MCF 10A (cell line): ENCODE measurements around the gene BUD23. TPM values are rescaled to one million over a fixed set of nuclear protein-coding genes. Genes with fewer than 3 reads are reported as not detected.

ENCODE experiments used
- BruUV-seq: library from RNA; stranded (reverse); fragments of 400-500 nt; replicated peaks from 2 replicates; lab custom pipeline; 2021; lab: Mats Ljungman, UMichigan
- CTCF ChIA-PET: fragments of 300-600 bp; sonication (Branson Sonifier 250); formaldehyde crosslinking; extraction: SDS; loops from one replicate; lab custom pipeline; 2021; ENCODE audit warnings: antibody characterized with exemption, inconsistent platforms; lab: Yijun Ruan, JAX
- POLR2A ChIA-PET: fragments of 300-600, 350-650 bp; sonication (Branson Sonifier 250); formaldehyde crosslinking; extraction: SDS; loops from one replicate; lab custom pipeline; 2020; ENCODE audit warnings: antibody characterized with exemption, inconsistent platforms; lab: Yijun Ruan, JAX
- DNase-seq: peaks from one replicate; pipeline ENCODE4 v3.0.0-alpha.2; 2018; ENCODE audit not compliant: unreplicated experiment
- H3K27ac Mint-ChIP-seq: one replicate; pipeline ENCODE4 v1.8.0; 2022; ENCODE audit warnings: mild to moderate bottlenecking, low read depth, mixed read lengths; ENCODE audit not compliant: unreplicated experiment
- H3K27me3 Mint-ChIP-seq: one replicate; pipeline ENCODE4 v1.8.0; 2022; ENCODE audit warnings: mixed read lengths; ENCODE audit not compliant: insufficient read depth, unreplicated experiment
- H3K36me3 Mint-ChIP-seq: one replicate; pipeline ENCODE4 v1.8.0; 2022; ENCODE audit warnings: mild to moderate bottlenecking, moderate library complexity, mixed read lengths; ENCODE audit not compliant: insufficient read depth, unreplicated experiment
- H3K4me1 Mint-ChIP-seq: one replicate; pipeline ENCODE4 v1.8.0; 2022; ENCODE audit warnings: mixed read lengths; ENCODE audit not compliant: insufficient read depth, unreplicated experiment
- H3K4me3 Mint-ChIP-seq: one replicate; pipeline ENCODE4 v1.8.0; 2022; ENCODE audit warnings: mild to moderate bottlenecking, moderate library complexity, mixed read lengths; ENCODE audit not compliant: unreplicated experiment
- H3K9me3 Mint-ChIP-seq: one replicate; pipeline ENCODE4 v1.8.0; 2022; ENCODE audit warnings: mixed read lengths; ENCODE audit not compliant: unreplicated experiment
- intact Hi-C: fragments of 100-400 bp; cut with micrococcal nuclease; formaldehyde crosslinking; loops from 2 replicates; pipeline ENCODE4 v1.14.1; 2022
- total RNA-seq: library from RNA; stranded (reverse); gene quantifications from 2 replicates; pipeline ENCODE4 v1.2.3, GENCODE V29; 2022
- TF ChIP-seq, protein P1 (sequence below): fragments of 200-600 bp; IDR thresholded peaks from one replicate; pipeline ENCODE4 v1.8.0; 2022; ENCODE audit warnings: antibody characterized with exemption, mild to moderate bottlenecking; ENCODE audit not compliant: unreplicated experiment

Gene BUD23
- total RNA-seq, 1 experiment from 2014 or later, result 81.9 TPM

DNA sequence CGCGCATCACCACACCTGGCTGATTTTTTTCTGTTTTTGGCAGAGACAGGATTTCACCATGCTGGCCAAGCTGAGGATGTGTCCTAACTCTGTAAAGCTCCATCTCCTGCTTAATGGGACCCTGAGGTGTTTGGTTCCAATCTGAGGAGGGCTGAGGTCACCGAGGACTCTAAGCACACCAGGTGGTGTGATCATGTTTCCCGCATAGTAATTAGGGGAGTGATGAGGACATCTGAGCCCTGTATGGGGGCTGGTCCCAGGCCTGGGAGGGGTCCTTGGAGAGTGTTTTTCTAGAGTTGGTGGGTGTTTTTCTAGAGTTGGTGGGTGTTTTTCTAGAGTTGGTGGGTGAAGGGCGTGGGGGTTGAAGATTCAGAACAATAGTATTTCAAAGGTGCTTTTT is 58.2 kb downstream of the BUD23 start:
- H3K27me3 Mint-ChIP-seq, result no peaks in the 10 kb centered on the region
- no peaks in the 10 kb centered on the region for H3K9me3 Mint-ChIP-seq
- intact Hi-C loops, result loop anchor here (10.0 kb wide), 1 partner anchor 63 kb away; no protein-coding TSS in a partner anchor
- TF ChIP-seq, protein P1, sequence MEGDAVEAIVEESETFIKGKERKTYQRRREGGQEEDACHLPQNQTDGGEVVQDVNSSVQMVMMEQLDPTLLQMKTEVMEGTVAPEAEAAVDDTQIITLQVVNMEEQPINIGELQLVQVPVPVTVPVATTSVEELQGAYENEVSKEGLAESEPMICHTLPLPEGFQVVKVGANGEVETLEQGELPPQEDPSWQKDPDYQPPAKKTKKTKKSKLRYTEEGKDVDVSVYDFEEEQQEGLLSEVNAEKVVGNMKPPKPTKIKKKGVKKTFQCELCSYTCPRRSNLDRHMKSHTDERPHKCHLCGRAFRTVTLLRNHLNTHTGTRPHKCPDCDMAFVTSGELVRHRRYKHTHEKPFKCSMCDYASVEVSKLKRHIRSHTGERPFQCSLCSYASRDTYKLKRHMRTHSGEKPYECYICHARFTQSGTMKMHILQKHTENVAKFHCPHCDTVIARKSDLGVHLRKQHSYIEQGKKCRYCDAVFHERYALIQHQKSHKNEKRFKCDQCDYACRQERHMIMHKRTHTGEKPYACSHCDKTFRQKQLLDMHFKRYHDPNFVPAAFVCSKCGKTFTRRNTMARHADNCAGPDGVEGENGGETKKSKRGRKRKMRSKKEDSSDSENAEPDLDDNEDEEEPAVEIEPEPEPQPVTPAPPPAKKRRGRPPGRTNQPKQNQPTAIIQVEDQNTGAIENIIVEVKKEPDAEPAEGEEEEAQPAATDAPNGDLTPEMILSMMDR, result no peak
- CTCF ChIA-PET, result interaction anchor here (1.4 to 5.0 kb wide), 2 partner anchors 102 to 114 kb away, joined by 5 to 35 read pairs; no protein-coding TSS in a partner anchor
- H3K4me3 Mint-ChIP-seq, result no peak overlapping the region
- peaks cover 5% of the 10 kb centered on the region for H3K4me1 Mint-ChIP-seq
- no peak overlapping the region for H3K27ac Mint-ChIP-seq
- H3K36me3 Mint-ChIP-seq, result peaks cover 8% of the 10 kb centered on the region
- no peak for DNase-seq
- no TSS peak for BruUV-seq
- POLR2A ChIA-PET, result no interaction called here

DNA sequence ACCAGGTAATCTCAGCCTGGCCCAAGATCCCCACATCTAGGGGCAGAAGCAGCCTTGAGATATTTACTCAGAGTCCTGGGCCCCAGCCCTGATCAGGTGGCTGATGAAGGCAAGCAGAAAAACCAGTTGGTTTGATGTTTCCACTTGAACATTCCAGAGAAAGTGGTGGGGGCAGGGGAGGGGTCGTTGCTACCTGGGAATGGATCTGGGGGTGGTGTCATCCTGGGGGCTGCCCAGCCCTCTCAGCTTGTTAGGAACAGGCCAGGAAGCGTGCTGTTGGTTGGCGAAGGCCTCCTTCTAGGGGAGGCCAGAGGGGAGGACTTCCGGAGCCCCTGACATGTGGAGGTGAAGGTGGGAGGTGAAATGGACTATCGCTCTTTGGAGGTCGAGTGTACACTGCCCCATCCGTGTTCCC is 58.9 kb downstream of the BUD23 start:
- intact Hi-C loops, result loop anchor here (10.0 kb wide), 1 partner anchor 62 kb away; no protein-coding TSS in a partner anchor
- no TSS peak for BruUV-seq
- Mint-ChIP-seq H3K9me3 (no peaks in the 10 kb centered on the region), H3K27ac (no peak overlapping the region), H3K4me1 (peaks cover 5% of the 10 kb centered on the region), H3K27me3 (no peaks in the 10 kb centered on the region), H3K36me3 (peaks cover under 1% of the 10 kb centered on the region), H3K4me3 (no peak overlapping the region)
- ChIA-PET POLR2A (no interaction called here), CTCF (interaction anchor here (0.6 kb wide), 1 partner anchor 130 kb away, joined by 3 read pairs; no protein-coding TSS in a partner anchor)
- TF ChIP-seq, protein P1, result no peak
- DNase-seq, result no peak

DNA sequence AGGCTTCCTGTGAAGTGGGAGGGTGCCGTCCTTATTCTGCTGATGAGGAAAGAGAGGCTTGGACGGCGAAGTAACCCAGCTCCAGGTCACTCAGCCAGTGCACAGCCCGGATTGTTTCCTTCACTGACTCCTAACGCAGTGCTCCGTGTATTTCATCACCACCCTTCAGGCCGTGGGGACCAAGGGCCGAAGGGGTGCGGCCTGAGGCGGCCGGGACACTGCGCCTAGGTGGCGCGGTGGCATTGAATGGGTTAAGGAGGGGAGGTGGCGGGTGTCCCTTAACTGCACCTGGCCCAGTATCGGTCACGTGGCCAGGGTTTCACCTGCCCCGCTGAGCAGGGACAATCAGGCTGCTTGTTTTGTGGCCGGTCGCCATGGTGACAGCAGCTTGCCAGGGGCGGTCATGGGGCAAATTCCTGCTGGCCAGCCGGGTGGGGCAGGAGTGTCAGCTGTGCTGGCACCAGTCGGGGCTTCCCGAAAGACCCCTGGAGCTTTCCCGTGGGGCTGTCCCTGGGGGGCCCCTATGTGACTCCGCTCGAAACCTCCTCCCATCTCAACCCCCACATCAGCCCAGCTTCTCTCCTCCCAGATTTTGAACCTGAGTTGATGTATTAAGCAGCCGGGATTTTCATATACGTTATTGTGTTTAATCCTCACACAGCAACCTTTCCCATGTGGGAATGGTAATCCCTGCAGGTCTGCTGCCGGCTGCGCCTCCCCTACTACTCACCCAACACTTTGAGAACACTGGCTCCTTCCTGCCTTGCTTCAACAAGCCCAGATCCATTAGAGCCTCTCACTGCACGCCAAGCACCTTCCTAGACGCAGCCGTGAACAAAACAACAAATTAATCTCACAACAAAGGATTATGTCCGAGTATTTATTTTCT is 59.6 kb downstream of the BUD23 start:
- Mint-ChIP-seq H3K27ac (no peak overlapping the region), H3K27me3 (no peaks in the 10 kb centered on the region), H3K36me3 (no peaks in the 10 kb centered on the region), H3K4me1 (peaks cover 2% of the 10 kb centered on the region), H3K9me3 (no peaks in the 10 kb centered on the region), H3K4me3 (no peak overlapping the region)
- intact Hi-C loops, result loop anchor here (10.0 kb wide), 1 partner anchor 62 kb away; no protein-coding TSS in a partner anchor
- no peak for DNase-seq
- ChIA-PET CTCF (interaction anchor here (1.1 to 1.2 kb wide), 2 partner anchors 13 to 136 kb away, joined by 3 read pairs; no protein-coding TSS in a partner anchor), POLR2A (no interaction called here)
- no TSS peak for BruUV-seq
- TF ChIP-seq, protein P1, result no peak

DNA sequence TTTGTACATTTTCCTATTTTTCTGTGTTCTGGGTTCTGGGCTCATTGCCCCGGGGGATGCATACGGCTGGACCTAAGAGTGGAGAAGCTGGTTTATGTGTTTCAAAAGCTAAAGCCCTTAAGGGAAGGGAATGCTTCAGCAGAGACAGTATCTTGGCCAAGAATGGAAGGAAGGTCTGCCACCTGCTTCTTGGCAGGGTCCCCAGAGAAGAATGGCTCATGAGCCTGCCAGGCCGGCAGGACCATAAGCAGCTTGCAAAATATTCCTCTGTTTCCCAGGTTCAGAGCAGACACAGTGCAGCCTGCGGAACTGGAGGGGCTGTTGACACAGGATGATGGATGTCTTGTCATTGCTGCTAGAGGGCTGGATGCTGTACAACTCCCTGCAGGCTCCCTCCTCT is 63.0 kb downstream of the BUD23 start:
- POLR2A ChIA-PET, result interaction anchor here (0.8 kb wide), 1 partner anchor 43 kb away, joined by 3 read pairs; no protein-coding TSS in a partner anchor
- CTCF ChIA-PET, result interaction anchor here (0.7 kb wide), 1 partner anchor 110 kb away, joined by 3 read pairs; no protein-coding TSS in a partner anchor
- Mint-ChIP-seq H3K27me3 (no peaks in the 10 kb centered on the region), H3K36me3 (no peaks in the 10 kb centered on the region), H3K27ac (no peak overlapping the region), H3K4me1 (no peaks in the 10 kb centered on the region), H3K9me3 (no peaks in the 10 kb centered on the region), H3K4me3 (no peak overlapping the region)
- DNase-seq, result no peak
- intact Hi-C loops, result loop anchor here (10.0 kb wide), 1 partner anchor 58 kb away; no protein-coding TSS in a partner anchor
- no TSS peak for BruUV-seq
- TF ChIP-seq, protein P1, result no peak
